NCI-H2171 treated with DMSO at 0.1 percent for 48 hours (cell line): ENCODE results near the gene AXIN2.
"Not testable (repeated sequence)": the region's sequence is repeated elsewhere in the genome, so short reads cannot be mapped to it uniquely, and the experiment has no call there.

Experiments
- DNase-seq: peaks from one replicate; lab custom pipeline; 2025; lab: John Stamatoyannopoulos, UW

AXIN2 gene

DNA sequence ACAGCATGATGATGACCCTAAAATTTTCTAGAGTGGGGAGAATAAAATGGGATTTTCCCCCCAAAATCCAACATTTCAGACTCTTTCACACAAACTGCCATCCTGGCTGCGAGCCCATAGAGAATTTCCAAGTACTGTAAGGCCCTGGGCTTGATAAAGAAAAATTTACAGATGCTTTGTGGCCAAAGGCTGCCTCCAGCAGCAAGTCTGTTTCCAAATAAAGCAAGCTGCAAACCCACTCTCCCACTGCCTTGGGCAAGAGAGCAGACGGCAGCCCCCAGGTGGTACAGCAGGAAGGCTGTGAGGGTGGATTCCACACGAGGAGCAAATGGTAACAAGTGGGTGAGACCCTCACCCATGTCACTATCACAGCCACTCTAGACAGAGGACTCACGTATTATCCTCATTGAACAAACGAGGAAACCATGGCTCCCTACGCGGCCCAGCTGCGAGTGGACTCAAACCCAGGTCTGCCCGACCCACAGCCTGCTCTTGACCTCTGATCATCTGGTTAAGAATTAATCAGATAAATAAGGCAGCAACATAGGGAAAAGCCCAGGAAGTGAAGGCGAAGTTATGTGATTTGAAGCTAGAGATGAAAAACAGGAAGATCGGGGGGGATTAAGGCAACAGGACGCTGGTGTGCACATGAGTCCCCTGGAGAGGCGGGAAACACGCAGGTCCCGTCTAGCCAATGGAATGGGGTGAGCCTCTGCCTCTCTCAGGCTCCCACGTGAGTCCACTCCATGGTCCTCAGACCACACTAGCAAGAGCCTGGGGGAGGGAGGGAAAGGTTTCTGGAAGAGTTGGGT, 37.4 kb downstream of the AXIN2 start:
- no peak for DNase-seq

DNA sequence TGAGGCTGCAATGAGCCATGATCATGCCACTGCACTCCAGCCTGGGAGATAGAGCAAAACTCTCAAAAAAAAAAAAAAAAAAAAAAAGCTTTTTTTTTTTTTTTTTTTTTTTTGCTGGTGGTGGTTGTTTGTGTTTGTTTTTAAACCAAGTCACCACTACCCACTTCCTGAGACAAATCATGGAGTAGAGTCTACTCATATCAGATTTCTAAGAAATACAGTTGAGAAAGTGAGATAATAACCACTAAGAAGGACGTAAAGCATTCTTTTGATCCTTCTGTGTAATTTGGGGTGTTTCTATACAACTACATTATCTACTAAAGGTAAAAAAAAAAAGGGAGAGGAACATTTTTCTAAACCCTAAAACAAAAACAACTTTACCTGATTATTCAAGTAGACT, 38.0 kb downstream of the AXIN2 start:
- no peak for DNase-seq

DNA sequence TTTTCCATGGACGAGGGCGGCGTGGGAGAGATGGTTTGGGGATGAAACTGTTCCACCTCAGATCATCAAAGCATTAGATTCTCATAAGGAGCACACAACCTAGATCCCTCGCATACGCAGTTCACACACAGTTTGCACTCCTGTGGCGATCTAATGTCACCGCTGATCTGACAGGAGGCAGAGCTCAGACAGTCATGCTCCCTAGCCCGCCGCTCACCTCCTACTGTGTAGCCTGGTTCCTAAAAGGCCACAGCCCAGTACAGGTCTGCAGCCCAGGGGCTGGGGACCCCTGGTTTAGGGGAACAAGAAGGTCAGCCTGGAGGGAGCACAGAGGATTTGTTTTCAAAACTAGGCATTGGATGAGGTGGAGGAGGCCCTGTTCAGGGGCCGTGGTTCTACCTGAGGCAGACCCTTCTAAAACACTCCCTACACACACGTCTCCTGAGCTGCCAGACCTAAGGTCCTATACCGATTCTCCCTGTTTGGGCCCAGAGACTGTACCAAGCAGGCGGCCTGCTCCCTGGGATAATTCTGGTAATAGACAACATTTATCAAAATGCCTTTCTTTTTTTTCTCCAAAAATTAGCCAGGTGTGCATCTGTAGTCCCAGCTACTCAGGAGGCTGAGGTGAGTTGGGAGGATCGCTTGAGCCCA, 38.6 kb downstream of the AXIN2 start:
- no peak for DNase-seq

DNA sequence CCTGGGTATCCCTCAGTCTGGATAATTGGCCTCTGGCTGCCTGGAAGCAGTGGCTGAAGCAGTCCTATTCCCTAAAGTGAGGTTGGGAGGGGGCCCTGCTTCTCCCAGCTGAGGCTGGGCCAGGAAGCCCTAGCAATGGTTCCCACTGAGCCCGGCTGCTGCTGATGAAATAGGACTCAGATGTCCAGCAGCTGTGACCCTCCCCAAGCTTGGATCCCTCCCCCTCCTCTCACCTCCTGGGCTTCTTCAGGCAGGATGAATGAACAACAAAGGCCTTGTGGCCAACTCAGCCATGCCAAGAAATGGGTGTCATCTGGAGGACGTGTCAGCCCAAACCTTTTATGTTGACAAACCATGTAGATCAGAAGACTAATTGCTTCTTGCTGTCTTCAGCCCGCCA, 42.0 kb downstream of the AXIN2 start:
- DNase-seq = no peak

DNA sequence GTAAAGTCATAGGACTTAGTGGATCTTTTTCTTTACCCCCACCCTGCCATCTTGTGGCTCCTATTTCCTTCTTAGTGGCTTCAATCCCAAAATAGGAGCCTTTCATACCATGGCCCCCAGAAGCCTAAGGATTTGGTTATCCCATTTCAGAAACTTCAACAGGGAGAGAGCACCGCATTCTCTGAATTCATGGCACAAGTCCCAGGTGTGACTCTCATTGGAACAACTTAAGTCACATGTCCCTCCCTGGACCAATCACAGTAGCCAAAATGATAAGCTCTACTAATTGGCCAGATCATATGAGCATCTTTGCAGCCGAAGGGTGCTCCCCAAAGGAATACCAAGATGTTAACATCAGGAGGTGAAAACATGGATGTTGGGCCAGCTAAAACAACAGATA, 43.2 kb downstream of the AXIN2 start:
- DNase-seq = no peak

DNA sequence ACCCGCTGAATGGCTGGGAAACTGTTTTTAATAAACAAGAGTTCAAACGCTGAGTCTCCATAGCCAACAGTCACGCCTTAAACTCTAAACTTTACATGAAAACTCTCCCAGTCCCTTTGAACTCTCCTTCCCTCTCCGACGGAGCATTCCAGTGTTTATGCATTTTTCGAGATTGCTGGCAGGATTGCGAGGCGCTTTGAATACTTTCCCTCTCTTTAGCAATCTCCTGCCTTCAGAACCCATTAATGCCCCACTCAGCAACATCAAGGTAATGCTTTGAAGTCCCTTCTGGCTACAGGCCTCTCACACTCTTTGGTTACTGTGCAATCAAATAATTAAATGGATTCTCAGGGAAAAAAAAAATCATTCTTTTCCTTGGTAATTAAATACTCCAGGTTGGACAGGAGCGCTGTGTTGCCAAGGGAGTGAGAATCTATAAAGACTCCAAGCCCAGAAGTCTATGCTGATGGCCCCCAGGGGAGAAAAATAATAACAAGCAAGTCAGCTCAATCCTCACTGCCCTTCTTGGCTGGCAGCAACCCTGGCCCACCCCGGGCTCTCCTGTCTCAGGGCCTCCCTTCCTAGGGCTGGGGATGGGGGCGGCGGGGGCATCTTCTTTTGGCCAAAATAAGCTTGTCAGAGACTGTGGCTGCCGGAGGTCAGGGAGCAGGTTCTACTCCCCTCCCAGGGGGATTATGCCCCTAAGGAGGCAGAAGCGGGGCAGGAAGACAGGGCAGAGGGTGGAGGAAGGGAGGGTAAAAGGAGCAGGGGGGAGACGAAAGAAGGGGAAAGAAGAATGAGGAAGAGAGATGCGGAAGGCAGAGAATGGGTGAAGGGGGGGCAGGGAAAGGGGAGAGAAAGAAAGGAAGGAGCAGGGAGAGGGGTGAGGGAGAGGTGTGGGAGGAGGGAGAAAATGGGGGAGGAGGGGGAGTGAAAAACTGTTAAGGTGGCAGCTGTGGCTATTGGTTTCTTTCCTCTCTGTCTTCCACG, 45.2 kb downstream of the AXIN2 start:
- no peak for DNase-seq

DNA sequence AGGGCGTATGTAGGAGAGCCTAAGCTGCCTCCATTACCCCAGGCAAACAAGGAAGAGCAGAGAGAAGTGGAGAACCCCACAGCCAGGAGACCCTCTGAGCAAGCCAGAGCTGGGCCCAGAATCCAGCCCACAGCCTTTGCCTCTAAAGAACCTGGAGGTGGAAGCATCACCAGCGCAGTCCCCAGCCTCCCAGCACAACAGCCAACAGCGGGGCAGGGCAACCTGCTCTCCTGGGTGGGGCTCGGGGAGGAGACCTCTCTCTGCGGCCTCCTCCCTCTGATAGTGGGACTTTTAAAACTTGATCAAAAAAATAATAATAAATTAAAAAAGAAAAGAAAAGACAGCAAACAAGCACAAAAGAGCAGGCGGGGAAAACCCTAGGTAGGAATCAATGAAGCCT, 45.9 kb downstream of the AXIN2 start:
- no peak for DNase-seq

DNA sequence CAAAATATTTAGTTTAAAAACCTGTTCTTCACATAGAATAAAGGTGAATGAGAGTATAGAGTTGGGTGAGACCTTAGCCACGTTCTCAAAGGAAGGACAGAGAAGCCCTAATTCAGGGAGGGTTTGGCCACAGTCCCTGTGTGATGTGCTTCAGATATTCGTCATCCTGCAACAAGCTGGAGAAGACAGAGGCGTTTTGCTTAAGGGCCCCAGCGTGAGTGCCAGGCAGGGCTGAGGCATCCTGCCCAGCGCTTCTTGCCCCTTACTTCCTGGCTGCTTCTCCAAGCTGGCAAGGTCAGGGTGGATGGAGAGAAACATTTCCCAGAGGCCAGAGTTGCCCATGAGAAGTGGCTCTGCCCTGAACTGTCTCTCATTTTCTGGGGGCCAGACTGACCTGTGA, 46.9 kb downstream of the AXIN2 start:
- DNase-seq = no peak

DNA sequence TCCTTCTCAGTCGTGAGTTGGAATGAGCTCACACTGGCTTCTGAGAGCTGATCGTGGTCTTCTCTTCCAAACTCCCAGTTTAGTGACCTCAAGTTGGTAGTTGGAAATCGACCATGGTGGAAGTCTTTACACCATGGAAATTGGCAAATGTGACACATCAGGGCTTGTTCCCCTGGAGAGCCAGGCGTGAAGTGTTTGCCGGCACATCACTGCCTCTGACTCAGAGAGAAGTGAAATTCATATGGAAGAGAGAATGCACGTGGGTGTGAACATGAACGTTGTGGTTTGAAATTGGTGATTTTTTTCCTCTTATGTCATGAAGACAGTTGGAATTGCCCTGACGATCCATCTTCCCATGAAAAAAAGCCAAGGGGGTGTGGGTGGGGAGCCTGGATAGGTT, 47.4 kb downstream of the AXIN2 start:
- DNase-seq = no peak

DNA sequence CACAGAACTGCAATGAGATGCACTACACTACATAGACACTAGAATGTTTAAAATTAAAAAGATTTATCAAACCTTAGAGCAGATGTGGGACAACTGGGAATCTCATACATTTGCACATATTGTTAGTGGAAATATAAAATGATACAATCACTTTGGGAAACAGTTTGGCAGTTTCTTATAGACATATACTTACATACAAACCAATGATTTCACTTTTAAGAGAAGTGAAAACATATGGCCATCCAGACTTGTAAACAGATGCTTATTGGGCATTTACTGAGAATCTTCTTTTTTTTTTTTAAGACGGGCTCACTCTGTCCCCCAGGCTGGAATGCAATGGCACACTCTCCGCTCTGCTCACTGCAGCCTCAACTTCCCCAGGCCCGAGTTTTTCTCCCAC, 50.1 kb downstream of the AXIN2 start:
- no peak for DNase-seq

DNA sequence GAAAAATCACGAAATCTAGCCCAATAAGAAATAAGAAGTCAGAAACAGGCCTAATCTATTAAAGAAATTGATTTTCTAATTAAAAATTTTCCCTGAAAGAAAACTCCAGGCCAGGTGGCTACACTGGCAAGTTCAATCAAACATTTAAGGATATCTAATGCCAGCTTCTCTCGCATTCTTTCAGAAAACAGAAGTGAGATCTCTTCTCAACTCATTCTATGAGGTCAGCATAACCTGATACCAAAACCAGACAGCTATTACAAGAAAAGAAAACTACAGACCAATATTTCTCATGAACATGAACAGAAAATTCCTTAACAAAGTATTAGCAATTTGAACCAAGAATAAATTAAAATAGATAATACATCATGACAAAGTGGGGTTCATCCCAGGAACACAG, 52.4 kb downstream of the AXIN2 start:
- no peak for DNase-seq

DNA sequence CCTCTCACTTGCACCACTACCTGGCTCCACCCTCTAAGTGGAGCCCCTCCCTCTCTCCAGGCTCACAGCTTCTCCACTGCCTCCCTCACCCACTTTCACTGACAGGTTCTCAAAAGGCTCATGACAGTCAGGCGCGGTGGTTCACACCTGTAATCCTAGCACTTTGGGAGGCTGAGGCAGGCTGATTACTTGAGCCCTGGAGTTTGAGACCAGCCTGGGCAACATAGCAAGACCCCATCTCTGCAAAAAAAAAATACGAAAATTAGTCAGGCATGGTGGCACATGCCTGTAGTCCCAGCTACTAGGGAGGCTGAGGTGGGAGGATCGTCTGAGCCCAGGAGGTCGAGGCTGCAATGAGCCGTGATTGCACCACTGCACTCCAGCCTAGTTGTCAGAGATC, 56.8 kb downstream of the AXIN2 start:
- DNase-seq = not testable (repeated sequence)

DNA sequence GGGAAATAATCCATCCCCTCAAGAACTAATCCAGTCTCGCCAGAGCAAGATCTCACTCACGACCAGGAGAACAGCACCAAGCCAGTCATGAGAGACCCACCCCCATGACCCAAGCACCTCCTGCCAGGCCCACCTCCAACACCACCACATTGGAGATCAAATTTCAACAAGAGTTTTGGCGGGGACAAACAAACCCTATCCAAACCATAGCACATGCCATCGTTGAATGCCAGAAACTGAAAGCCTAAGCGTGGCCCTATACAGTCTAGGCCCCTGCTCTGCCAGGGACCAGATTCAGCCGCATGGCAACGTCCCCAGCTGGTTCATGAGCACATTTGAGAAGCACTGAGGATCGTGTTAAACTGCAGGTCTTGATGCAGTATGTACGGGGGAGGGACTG, 57.3 kb downstream of the AXIN2 start:
- DNase-seq = no peak

DNA sequence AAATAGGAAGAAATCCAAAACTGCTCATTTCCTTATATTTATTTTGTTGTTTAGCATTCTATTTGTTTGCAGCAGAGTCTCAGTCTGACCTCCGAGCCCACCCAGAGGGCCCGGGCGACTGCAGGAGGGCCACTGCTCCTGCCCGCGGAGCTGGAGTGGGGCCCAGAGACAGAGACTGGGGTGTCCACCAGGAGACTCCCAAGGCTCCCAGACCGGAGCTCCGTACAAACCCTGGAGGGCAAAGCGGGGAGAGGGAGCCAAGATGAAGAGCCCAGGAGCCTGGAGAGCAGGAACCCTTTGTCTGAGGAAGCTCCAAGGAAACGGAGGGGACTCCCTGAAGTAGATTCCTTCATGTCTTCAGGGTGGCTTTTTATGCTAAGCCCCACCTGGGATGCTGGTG, 57.9 kb downstream of the AXIN2 start:
- DNase-seq = no peak

DNA sequence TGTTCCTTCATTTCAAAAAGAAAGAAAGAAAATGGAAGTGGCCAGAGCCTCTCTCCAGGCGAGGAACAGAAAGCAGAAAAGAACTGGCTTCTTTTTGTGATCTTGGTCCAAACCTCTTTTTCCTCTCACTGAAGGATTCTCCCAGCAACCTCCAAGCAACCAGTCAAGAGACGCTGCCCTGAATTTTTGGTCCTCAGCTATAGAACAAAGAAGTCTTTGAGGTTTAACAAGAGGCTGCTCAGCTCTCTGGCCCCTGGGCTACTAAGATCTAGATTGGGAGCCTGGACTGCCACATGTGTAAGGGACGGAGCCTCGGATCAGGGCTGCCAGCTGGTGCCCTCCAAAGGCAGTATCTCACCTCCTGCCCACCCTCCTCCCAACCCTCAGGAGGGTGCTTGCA, 62.6 kb downstream of the AXIN2 start:
- DNase-seq = no peak

DNA sequence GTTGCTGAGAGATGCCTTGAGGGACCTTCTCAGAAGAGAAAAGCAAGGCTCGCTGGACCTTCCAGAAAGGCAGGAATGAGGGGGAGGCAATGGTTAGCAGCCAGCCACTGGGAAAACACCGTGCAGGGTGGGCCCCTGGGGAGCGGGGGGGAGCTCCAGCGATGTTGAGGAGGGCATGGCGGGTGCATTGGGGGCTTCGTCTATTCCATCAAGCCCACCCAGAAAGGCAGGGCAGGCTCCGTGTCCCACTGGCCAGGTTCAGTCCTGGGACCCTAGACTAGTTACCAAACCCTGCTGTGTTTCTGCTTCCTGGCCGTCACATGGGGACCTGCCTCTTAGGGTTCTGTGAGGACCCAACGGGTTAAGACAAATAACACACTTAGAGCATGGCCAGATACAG, 64.6 kb downstream of the AXIN2 start:
- DNase-seq = no peak

DNA sequence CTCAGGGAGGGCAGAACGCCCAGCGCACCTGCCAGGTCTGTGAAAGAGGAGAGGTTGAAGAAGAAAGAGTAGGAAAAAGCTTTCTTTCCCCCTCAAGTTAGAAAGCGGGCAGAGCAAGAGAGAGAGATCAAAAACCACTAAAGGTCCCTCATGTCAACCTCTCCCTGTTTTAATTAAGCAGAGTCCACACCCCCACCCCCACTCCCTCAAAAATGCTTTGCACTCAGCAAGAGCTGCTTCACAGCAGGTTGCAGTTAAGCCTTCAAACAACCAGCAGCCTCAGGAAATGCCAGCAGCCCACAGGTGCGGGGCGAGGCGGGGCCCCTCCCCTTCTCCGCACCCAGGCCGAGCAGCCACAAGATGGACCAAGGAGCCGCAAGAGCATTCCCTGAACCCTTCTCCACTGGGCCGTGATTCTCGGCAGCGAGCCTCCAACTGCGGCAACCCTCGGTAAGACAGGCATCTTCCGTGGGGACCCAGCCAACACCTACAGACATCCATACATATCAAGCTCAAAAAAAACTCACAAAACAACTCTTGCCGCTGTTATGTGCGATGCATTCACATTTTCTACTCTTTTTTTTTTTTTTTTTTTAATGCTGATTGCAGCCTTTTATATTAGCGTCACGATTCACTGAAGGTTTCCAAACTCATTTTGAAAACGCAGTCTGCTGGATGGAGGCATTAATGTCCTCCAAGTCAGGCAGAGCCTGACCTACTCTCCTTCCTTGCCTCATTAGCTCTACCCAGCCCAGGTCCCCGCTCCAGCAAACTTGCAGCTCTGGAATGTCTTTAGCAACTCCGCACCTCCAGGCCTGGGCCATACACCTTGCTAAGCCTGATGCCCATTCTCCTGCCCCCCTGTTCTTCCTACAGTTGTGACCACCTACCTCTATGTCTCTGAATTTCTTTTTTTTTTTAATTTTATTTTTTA, 66.1 kb downstream of the AXIN2 start:
- peak; percentile 62 for DNase-seq

DNA sequence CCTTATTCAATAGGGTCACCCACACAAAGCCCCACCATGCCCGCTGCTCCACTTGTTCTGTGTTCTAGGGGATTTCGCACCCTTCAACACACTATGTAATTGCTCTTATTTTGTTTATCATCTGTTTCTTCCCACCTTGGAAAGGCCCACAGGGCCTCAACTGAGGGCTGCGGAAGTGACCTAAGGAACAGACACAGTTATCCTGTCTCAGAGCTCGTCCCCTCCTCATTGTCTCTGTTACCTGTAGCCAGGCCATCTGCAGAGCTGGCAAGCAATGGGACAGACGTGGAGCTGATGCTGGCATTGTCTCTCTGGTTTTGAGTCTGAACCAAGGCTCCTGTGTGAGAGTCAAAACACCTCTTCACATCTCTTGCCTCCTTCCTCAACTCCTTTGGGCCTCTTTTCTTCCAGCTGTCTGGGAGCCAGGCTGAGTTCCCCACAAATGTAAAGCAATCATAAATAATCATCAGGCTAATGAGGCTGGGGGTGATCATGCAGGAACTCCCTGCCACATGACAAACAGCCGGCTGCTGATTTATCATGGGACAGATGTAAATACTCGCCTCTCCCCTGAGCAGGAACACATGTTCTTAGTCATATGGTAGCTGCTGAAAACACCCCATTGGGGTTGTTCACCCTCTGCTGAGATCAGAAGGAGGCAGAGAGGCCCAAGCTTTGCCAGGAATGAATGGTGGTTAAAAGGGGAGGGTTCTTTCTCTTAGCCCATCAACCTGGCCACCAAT, 71.9 kb downstream of the AXIN2 start:
- DNase-seq = peak; percentile 73

DNA sequence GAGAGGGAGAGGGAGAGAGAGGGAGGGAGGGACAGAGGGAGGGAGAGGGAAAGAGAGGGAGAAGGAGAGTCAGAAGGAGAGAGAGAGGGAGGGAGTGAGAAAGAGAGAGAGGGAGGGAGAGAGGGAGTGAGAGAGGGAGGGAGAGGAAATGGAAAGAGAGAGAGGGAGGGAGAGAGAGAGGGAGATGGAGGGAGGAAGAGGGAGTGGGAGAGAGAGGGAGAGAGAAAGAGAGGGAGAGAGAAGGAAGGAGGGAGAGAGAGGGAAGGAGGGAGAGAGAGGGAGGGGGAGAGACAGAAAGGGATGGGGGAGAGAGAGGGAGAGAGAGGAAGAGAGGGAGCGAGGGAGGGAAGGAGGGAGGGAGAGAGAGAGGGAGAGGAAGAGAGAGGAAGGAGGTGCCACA, 72.8 kb downstream of the AXIN2 start:
- no peak for DNase-seq

DNA sequence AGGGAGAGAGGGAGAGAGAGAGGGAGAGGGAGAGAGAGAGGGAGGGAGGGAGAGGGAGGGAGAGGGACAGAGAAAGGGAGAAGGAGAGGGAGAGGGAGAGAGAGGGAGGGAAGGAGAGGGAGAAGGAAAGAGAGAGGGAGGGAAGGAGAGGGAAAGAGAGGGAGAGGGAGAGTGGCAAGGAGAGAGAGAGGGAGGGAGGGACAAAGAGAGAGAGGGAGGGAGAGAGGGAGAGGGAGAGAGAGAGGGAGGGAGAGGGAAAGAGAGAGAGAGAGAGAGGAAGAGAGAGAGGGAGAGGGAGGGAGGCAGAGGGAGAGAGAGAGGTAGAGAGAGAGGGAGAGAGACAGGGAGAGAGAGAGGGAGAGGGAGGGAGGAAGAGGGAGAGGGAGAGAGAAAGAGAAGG, 73.5 kb downstream of the AXIN2 start:
- no peak for DNase-seq

DNA sequence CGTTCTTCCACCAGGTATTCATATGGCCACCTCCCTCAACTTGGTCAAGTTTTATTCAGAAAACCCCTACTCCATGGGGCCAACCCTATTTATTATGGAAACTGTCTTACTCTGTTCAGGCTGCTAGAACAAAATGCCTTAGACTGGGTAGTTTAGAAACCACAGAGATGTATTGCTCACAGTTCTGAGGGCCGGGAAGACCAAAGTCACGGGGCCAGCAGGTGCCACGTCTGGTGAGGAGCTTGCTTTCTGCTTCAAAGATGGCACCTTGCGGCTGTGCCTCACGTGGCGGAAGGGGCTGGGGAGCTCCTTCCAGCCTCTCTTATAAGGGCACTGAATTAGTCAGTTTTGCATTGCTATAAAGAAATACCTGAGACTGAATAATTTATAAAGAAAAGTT, 74.3 kb downstream of the AXIN2 start:
- no peak for DNase-seq
